Smooth muscle cell (in vitro differentiated cells): Measurements from ENCODE around the gene CALHM4. TPM values are rescaled to one million over a fixed set of nuclear protein-coding genes. Genes with fewer than 3 reads are reported as not detected.
"Not testable (repeated sequence)": the region's sequence is repeated elsewhere in the genome, so short reads cannot be mapped to it uniquely, and the experiment has no call there.

ENCODE experiments used
- DNase-seq: peaks from one replicate; lab custom pipeline; 2025; ENCODE audit not compliant: unreplicated experiment; lab: John Stamatoyannopoulos, UW
- H2AFZ ChIP-seq: fragments of 200-600 bp; sonication (generic); 2 replicates; pipeline ENCODE4 v1.6.0; 2016; ENCODE audit warnings: antibody characterized with exemption, low read depth, mild to moderate bottlenecking
- H3F3A ChIP-seq: fragments of 200-600 bp; sonication (generic); 2 replicates; pipeline ENCODE4 v1.6.0; 2017; ENCODE audit warnings: antibody characterized with exemption, low read depth
- H3K27ac ChIP-seq: fragments of 200-600 bp; sonication (generic); 2 replicates; pipeline ENCODE4 v1.5.1; 2016; ENCODE audit warnings: low read depth, mild to moderate bottlenecking
- H3K27me3 ChIP-seq: fragments of 200-600 bp; sonication (generic); 2 replicates; pipeline ENCODE4 v1.6.1; 2016; ENCODE audit warnings: low read depth, mild to moderate bottlenecking
- H3K36me3 ChIP-seq: fragments of 200-600 bp; sonication (generic); 2 replicates; pipeline ENCODE4 v1.5.1; 2016; ENCODE audit warnings: low read depth
- H3K4me1 ChIP-seq: fragments of 200-600 bp; sonication (generic); 2 replicates; pipeline ENCODE4 v1.5.1; 2016; ENCODE audit warnings: low read depth
- H3K4me2 ChIP-seq: fragments of 200-600 bp; sonication (generic); 2 replicates; pipeline ENCODE4 v1.6.0; 2016; ENCODE audit warnings: mild to moderate bottlenecking
- H3K4me3 ChIP-seq: fragments of 200-600 bp; sonication (generic); 2 replicates; pipeline ENCODE4 v1.5.1; 2016; ENCODE audit warnings: mild to moderate bottlenecking
- H3K79me2 ChIP-seq: fragments of 200-600 bp; sonication (generic); 2 replicates; pipeline ENCODE4 v1.6.0; 2016; ENCODE audit warnings: low read depth, mild to moderate bottlenecking
- H3K9ac ChIP-seq: fragments of 200-600 bp; sonication (generic); 2 replicates; pipeline ENCODE4 v1.6.0; 2016; ENCODE audit warnings: low read depth
- H3K9me3 ChIP-seq: fragments of 200-600 bp; sonication (generic); replicated peaks from 2 replicates; pipeline ENCODE4 v1.5.1; 2016; ENCODE audit warnings: low read depth
- H4K20me1 ChIP-seq: fragments of 200-600 bp; sonication (generic); 2 replicates; pipeline ENCODE4 v1.6.0; 2016; ENCODE audit warnings: low read depth
- CTCF ChIP-seq: fragments of 200-600 bp; sonication (generic); IDR thresholded peaks from 2 replicates; pipeline ENCODE4 v1.5.1; 2017; ENCODE audit warnings: borderline replicate concordance, mild to moderate bottlenecking, antibody characterized with exemption; ENCODE audit not compliant: insufficient read depth, poor library complexity, severe bottlenecking
- WGBS: methylation state at CpG from one replicate; pipeline ENCODE4 v1.1.7; 2016; ENCODE audit warnings: low lambda C conversion rate; 5-methylcytosine and 5-hydroxymethylcytosine counted together
- polyA plus RNA-seq: library from polyadenylated mRNA; unstranded; fragments of >200 nt; fragmentation: Nextera tagmentation; extraction: Ambion mirVana; gene quantifications from 2 replicates; pipeline ENCODE4 v1.2.1, GENCODE V29; 2016
- total RNA-seq: library from RNA; depleted of rRNA; stranded (reverse); fragments of >200 nt; gene quantifications from 2 replicates; pipeline ENCODE4 v1.2.3, GENCODE V29; 2014

Gene CALHM4
- total and polyA plus RNA-seq, 2 experiments from 2014 or later = not detected

- WGBS = 85% methylated on average over 4 of the region's 4 CpGs
- Histone ChIP-seq H3K27ac (no peak overlapping the region), H2AFZ (no peak overlapping the region), H3K4me3 (no peak overlapping the region), H3K27me3 (no peaks in the 10 kb centered on the region), H3K4me2 (no peak overlapping the region), H3K9ac (no peak overlapping the region), H3K9me3 (no peaks in the 10 kb centered on the region), H3K36me3 (peaks cover 16% of the 10 kb centered on the region), H4K20me1 (no peaks in the 10 kb centered on the region), H3K4me1 (no peaks in the 10 kb centered on the region), H3K79me2 (no peaks in the 10 kb centered on the region), H3F3A (no peaks in the 10 kb centered on the region)
- no peak for TF ChIP-seq CTCF
- no peak for DNase-seq
Observed at GRCh38 chr6:116596815-116597214, 43.3 kb downstream of the CALHM4 start.

GRCh38 chr6:116603916-116604315 is 50.4 kb downstream of the CALHM4 start:
- H3K27me3 ChIP-seq, H4K20me1 ChIP-seq, H3K4me1 ChIP-seq, H3K27ac ChIP-seq, H3K4me3 ChIP-seq, H3K79me2 ChIP-seq, H3K36me3 ChIP-seq, H3K4me2 ChIP-seq, DNase-seq, H3K9ac ChIP-seq, H2AFZ ChIP-seq, H3K9me3 ChIP-seq, H3F3A ChIP-seq: not testable (repeated sequence)
- WGBS = 94% methylated on average over 3 of the region's 3 CpGs

GRCh38 chr6:116604868-116605267 is 51.3 kb downstream of the CALHM4 start:
- WGBS = 89% methylated on average over 3 of the region's 3 CpGs
- H3K36me3 ChIP-seq, H3F3A ChIP-seq, H3K79me2 ChIP-seq, H3K4me1 ChIP-seq, H4K20me1 ChIP-seq, H3K9me3 ChIP-seq, H3K9ac ChIP-seq, H2AFZ ChIP-seq, H3K27ac ChIP-seq, H3K4me3 ChIP-seq, H3K4me2 ChIP-seq, DNase-seq, H3K27me3 ChIP-seq: not testable (repeated sequence)

- no peak for DNase-seq
- Histone ChIP-seq H3K27me3 (no peaks in the 10 kb centered on the region), H3K4me1 (peaks cover 4% of the 10 kb centered on the region), H3F3A (no peaks in the 10 kb centered on the region), H4K20me1 (no peaks in the 10 kb centered on the region), H3K9ac (no peak overlapping the region), H3K9me3 (no peaks in the 10 kb centered on the region), H2AFZ (no peak overlapping the region), H3K4me2 (no peak overlapping the region), H3K4me3 (no peak overlapping the region), H3K79me2 (no peaks in the 10 kb centered on the region), H3K27ac (no peak overlapping the region), H3K36me3 (no peaks in the 10 kb centered on the region)
- no peak for TF ChIP-seq CTCF
- WGBS = 99% methylated on average over 4 of the region's 4 CpGs
Observed at GRCh38 chr6:116605935-116606334, 52.4 kb downstream of the CALHM4 start.

Other genes with a start within 250 kb of the CALHM4 start
- gene DSE, start 182.8 kb upstream of the CALHM4 start, total RNA-seq = 76.2 and 93.1 TPM in 2 replicates
- 35.0 and 38.6 TPM in 2 replicates for gene DSE, start 182.8 kb upstream of the CALHM4 start, polyA plus RNA-seq
- 5.1 and 12.1 TPM in 2 replicates for gene CALHM6, start 92.4 kb upstream of the CALHM4 start, total RNA-seq
- gene CALHM6, start 92.4 kb upstream of the CALHM4 start, polyA plus RNA-seq = 3.4 and 4.6 TPM in 2 replicates
- gene CALHM5, start 42.1 kb upstream of the CALHM4 start, total RNA-seq = 3.9 and 4.8 TPM in 2 replicates
- gene CALHM5, start 42.1 kb upstream of the CALHM4 start, polyA plus RNA-seq = 1.9 and 2.1 TPM in 2 replicates
- not detected in 2 replicates for gene TRAPPC3L, start 8.1 kb upstream of the CALHM4 start, total RNA-seq
- gene TRAPPC3L, start 8.1 kb upstream of the CALHM4 start, polyA plus RNA-seq = 0.11 TPM in 1 of 2 replicates, not detected in the other
- gene RWDD1, start 17.8 kb downstream of the CALHM4 start, total RNA-seq = 58.5 and 69.4 TPM in 2 replicates
- 64.0 and 66.1 TPM in 2 replicates for gene RWDD1, start 17.8 kb downstream of the CALHM4 start, polyA plus RNA-seq
- 0.22 and 0.49 TPM in 2 replicates for gene RSPH4A, start 62.7 kb downstream of the CALHM4 start, total RNA-seq
- gene RSPH4A, start 62.7 kb downstream of the CALHM4 start, polyA plus RNA-seq = 0.24 TPM in 1 of 2 replicates, not detected in the other
- 18.2 and 24.7 TPM in 2 replicates for gene ZUP1, start 115.0 kb downstream of the CALHM4 start, total RNA-seq
- 11.4 and 13.6 TPM in 2 replicates for gene ZUP1, start 115.0 kb downstream of the CALHM4 start, polyA plus RNA-seq
- gene KPNA5, start 127.5 kb downstream of the CALHM4 start, total RNA-seq = 15.5 and 19.2 TPM in 2 replicates
- 1.6 and 1.8 TPM in 2 replicates for gene KPNA5, start 127.5 kb downstream of the CALHM4 start, polyA plus RNA-seq
- 0.18 TPM in 1 of 2 replicates, not detected in the other for gene FAM162B, start 212.0 kb downstream of the CALHM4 start, total RNA-seq
- 0.61 and 0.63 TPM in 2 replicates for gene FAM162B, start 212.0 kb downstream of the CALHM4 start, polyA plus RNA-seq